HCT116 (cell line): ENCODE measurements around the gene SUPV3L1. TPM values are rescaled to one million over a fixed set of nuclear protein-coding genes. Genes with fewer than 3 reads are reported as not detected.

Experiments used
- ATAC-seq: fragments of 200-7000 bp; cut with Tn5 transposase; 2 replicates; pipeline ENCODE4 v1.9.1; 2020; ENCODE audit warnings: mild to moderate bottlenecking, moderate library complexity
- BruUV-seq: library from RNA; stranded (reverse); fragments of 400-500 nt; replicated peaks from 2 replicates; lab custom pipeline; 2021; lab: Mats Ljungman, UMichigan
- CTCF ChIA-PET: fragments of 300-600 bp; sonication (Branson Sonifier 250); formaldehyde crosslinking; loops from one replicate; lab custom pipeline; 2021; ENCODE audit warnings: antibody characterized with exemption; lab: Charles Lee
- POLR2A ChIA-PET: fragments of 300-600, 350-600 bp; sonication (Branson Sonifier 250); formaldehyde crosslinking; loops from one replicate; lab custom pipeline; 2021; ENCODE audit warnings: antibody characterized with exemption; lab: Charles Lee
- RAD21 ChIA-PET, 2 experiments: fragments of 300-600 bp; sonication (Branson Sonifier 250); formaldehyde crosslinking; loops; one replicate each; lab custom pipeline; 2023; ENCODE audit warnings: low total read pairs in 2 of 2; ENCODE audit not compliant: uncharacterized antibody in 2 of 2, unreplicated experiment in 2 of 2, low non-redundant PET in 1 of 2; lab: Charles Lee
- DNase-seq: peaks from one replicate; pipeline ENCODE4 v3.0.0-alpha.2; 2010; ENCODE audit warnings: low read depth, low spot score
- H2AFZ ChIP-seq: fragments of 200-600 bp; shearing (Covaris generic), sonication (generic); 2 replicates; pipeline ENCODE4 v1.6.1; 2017; ENCODE audit warnings: low read depth, mixed run types, mixed read lengths, antibody characterized with exemption, low read length; ENCODE audit not compliant: poor library complexity, severe bottlenecking
- H3K27ac ChIP-seq: 2 replicates; pipeline ENCODE4 v1.5.1; 2012; ENCODE audit warnings: low read depth, low read length
- H3K27me3 ChIP-seq: fragments of 200-600 bp; sonication (generic); 2 replicates; pipeline ENCODE4 v1.6.1; 2016; ENCODE audit warnings: mixed run types, low read length, mixed read lengths; ENCODE audit not compliant: insufficient read depth
- H3K36me3 ChIP-seq, 2 experiments: fragments of 200-500 bp in 1 of 2; fragments of 200-600 bp in 1 of 2; sonication (Bioruptor generic) in 1 of 2; sonication (generic) in 1 of 2; 2 replicates each; pipeline versions ENCODE4 v1.5.1 to v1.6.1; 2014 to 2016; ENCODE audit warnings: low read length in 2 of 2, inconsistent platforms in 1 of 2, mixed read lengths in 1 of 2, mixed run types in 1 of 2; ENCODE audit not compliant: insufficient read depth in 2 of 2, control insufficient read depth in 1 of 2
- H3K4me1 ChIP-seq, 2 experiments: fragments of 200-600 bp in 1 of 2; sonication (generic) in 1 of 2; 2 replicates each; pipeline versions ENCODE4 v1.5.1 to v1.6.1; 2012 to 2017; ENCODE audit warnings: low read length in 2 of 2, inconsistent platforms in 1 of 2, mild to moderate bottlenecking in 1 of 2, mixed read lengths in 1 of 2, mixed run types in 1 of 2, moderate library complexity in 1 of 2; ENCODE audit not compliant: insufficient read depth in 2 of 2, control insufficient read depth in 1 of 2
- H3K4me2 ChIP-seq: fragments of 200-600 bp; sonication (generic); 2 replicates; pipeline ENCODE4 v1.6.1; 2017; ENCODE audit warnings: mixed run types, low read length, mixed read lengths
- H3K4me3 ChIP-seq, 2 experiments: fragments of 200-600 bp in 1 of 2; sonication (generic) in 1 of 2; replicated peaks in 1 of 2; 2 replicates each; pipeline ENCODE4 v1.5.1; 2011 to 2016; ENCODE audit warnings: low read length in 2 of 2, control low read depth in 1 of 2, low read depth in 1 of 2, mild to moderate bottlenecking in 1 of 2, mixed read lengths in 1 of 2, mixed run types in 1 of 2
- H3K79me2 ChIP-seq: fragments of 200-600 bp; sonication (generic); 2 replicates; pipeline ENCODE4 v1.6.1; 2017; ENCODE audit warnings: mild to moderate bottlenecking, mixed run types, low read length, moderate library complexity, mixed read lengths; ENCODE audit not compliant: insufficient read depth
- H3K9ac ChIP-seq: fragments of 200-600 bp; sonication (generic); 2 replicates; pipeline ENCODE4 v1.6.1; 2016; ENCODE audit warnings: low read length, mixed read lengths
- H3K9me2 ChIP-seq: fragments of 200-600 bp; sonication (generic), shearing (Covaris generic); 2 replicates; pipeline ENCODE4 v1.6.1; 2017; ENCODE audit warnings: mixed run types, mild to moderate bottlenecking, moderate library complexity; ENCODE audit not compliant: insufficient read depth
- H3K9me3 ChIP-seq, 2 experiments: fragments of 200-500 bp in 1 of 2; fragments of 200-600 bp in 1 of 2; sonication (Bioruptor generic) in 1 of 2; sonication (generic) in 1 of 2; 2 replicates each; pipeline ENCODE4 v1.6.1; 2014 to 2017; ENCODE audit warnings: low read length in 2 of 2, mixed read lengths in 2 of 2, inconsistent platforms in 1 of 2, low read depth in 1 of 2, mild to moderate bottlenecking in 1 of 2, mixed run types in 1 of 2, moderate library complexity in 1 of 2; ENCODE audit not compliant: control insufficient read depth in 1 of 2, insufficient read depth in 1 of 2
- H4K20me1 ChIP-seq: fragments of 200-600 bp; sonication (generic), shearing (Covaris generic); 2 replicates; pipeline ENCODE4 v1.6.1; 2017; ENCODE audit warnings: mixed run types, mild to moderate bottlenecking, moderate library complexity; ENCODE audit not compliant: insufficient read depth
- ATF3 ChIP-seq: IDR thresholded peaks from 2 replicates; pipeline ENCODE4 v1.6.1; 2012
- CBX3 ChIP-seq: IDR thresholded peaks from 2 replicates; pipeline ENCODE4 v1.6.1; 2012; ENCODE audit warnings: low read depth
- CEBPB ChIP-seq: IDR thresholded peaks from 2 replicates; pipeline ENCODE4 v1.6.1; 2012; ENCODE audit warnings: low read depth
- CTCF ChIP-seq, 3 experiments: fragments of 200-600 bp in 1 of 3; sonication (generic) in 1 of 3; IDR thresholded peaks in 2 of 3; conservative IDR thresholded peaks in 1 of 3; 2 replicates each; pipeline ENCODE4 v1.5.1; 2012 to 2017; ENCODE audit warnings: low read depth in 2 of 3, low read length in 2 of 3, antibody characterized with exemption in 1 of 3, borderline replicate concordance in 1 of 3, control low read depth in 1 of 3, mild to moderate bottlenecking in 1 of 3, mixed read lengths in 1 of 3, mixed run types in 1 of 3, moderate library complexity in 1 of 3; ENCODE audit not compliant: insufficient read depth in 1 of 3
- EGR1 ChIP-seq: IDR thresholded peaks from 2 replicates; pipeline ENCODE4 v1.6.1; 2012; ENCODE audit warnings: low read depth
- ELF1 ChIP-seq: IDR thresholded peaks from 2 replicates; pipeline ENCODE4 v1.6.1; 2012; ENCODE audit warnings: low read depth, borderline replicate concordance
- EZH2 ChIP-seq: fragments of 200-600 bp; sonication (generic); IDR thresholded peaks from 2 replicates; pipeline ENCODE4 v1.6.1; 2017; ENCODE audit warnings: antibody characterized with exemption, mixed run types
- EZH2phosphoT487 ChIP-seq: fragments of 200-600 bp; IDR thresholded peaks from 2 replicates; pipeline ENCODE4 v1.6.1; 2018; ENCODE audit warnings: antibody characterized with exemption, borderline replicate concordance
- JUND ChIP-seq: IDR thresholded peaks from 2 replicates; pipeline ENCODE4 v1.6.1; 2012
- MAX ChIP-seq: IDR thresholded peaks from 2 replicates; pipeline ENCODE4 v1.6.1; 2012
- POLR2AphosphoS5 ChIP-seq: IDR thresholded peaks from 2 replicates; pipeline ENCODE4 v1.6.1; 2011; ENCODE audit warnings: mild to moderate bottlenecking, low read depth, low read length, moderate library complexity
- RAD21 ChIP-seq: IDR thresholded peaks from 2 replicates; pipeline ENCODE4 v1.6.1; 2012; ENCODE audit warnings: low read depth, mild to moderate bottlenecking
- REST ChIP-seq: IDR thresholded peaks from 2 replicates; pipeline ENCODE4 v1.6.1; 2012; ENCODE audit warnings: low read depth
- SIN3A ChIP-seq: IDR thresholded peaks from 2 replicates; pipeline ENCODE4 v1.6.1; 2012; ENCODE audit warnings: low read depth
- SP1 ChIP-seq: IDR thresholded peaks from 2 replicates; pipeline ENCODE4 v1.6.1; 2012; ENCODE audit warnings: low read depth
- SRF ChIP-seq: IDR thresholded peaks from 2 replicates; pipeline ENCODE4 v1.6.1; 2012; ENCODE audit warnings: low read depth
- TCF7L2 ChIP-seq: IDR thresholded peaks from 2 replicates; pipeline ENCODE4 v1.7.0; 2011; ENCODE audit warnings: borderline replicate concordance, inconsistent platforms; ENCODE audit not compliant: insufficient read depth, insufficient read length; ENCODE audit errors: extremely low read depth
- ZNF274 ChIP-seq: fragments of 200-500 bp; sonication (Bioruptor generic); IDR thresholded peaks from 2 replicates; pipeline ENCODE4 v1.6.1; 2014; ENCODE audit warnings: mild to moderate bottlenecking, low read depth, low read length, inconsistent platforms
- intact Hi-C: fragments of 100-400 bp; cut with micrococcal nuclease; formaldehyde crosslinking; loops from 2 replicates; pipeline ENCODE4 v1.10.0; 2022
- total RNA-seq: library from RNA; stranded (reverse); gene quantifications from one replicate; pipeline ENCODE4 v1.2.1, GENCODE V29; 2021; ENCODE audit not compliant: unreplicated experiment

Gene SUPV3L1
- total RNA-seq, 1 experiment from 2014 or later = 59.7 TPM

- no peak for TF ChIP-seq CTCF (IDR thresholded peaks at IDR 0.05 in 2 of 3, conservative IDR thresholded peaks at IDR 0.05 in 1 of 3; ENCODE audit: borderline replicate concordance in 1 of 3, insufficient read depth in 1 of 3, low read depth in 2 of 3, low read length in 2 of 3)
- TF ChIP-seq ELF1 = no peak
- no peak for TF ChIP-seq MAX
- no peak for TF ChIP-seq EZH2
- no peak for TF ChIP-seq REST
- no peak for TF ChIP-seq TCF7L2
- TF ChIP-seq CEBPB = no peak
Observed at GRCh38 chr10:69220041-69220451, 40.0 kb downstream of the SUPV3L1 start, which contains the start of gene HKDC1 (continued).

GRCh38 chr10:69220507-69220906 is 40.5 kb downstream of the SUPV3L1 start:
- H3K4me2 ChIP-seq = no peak overlapping the region
- no peaks in the 10 kb centered on the region for H4K20me1 ChIP-seq
- no peaks in the 10 kb centered on the region for H3K27me3 ChIP-seq
- no TSS peak for BruUV-seq
- no peaks in the 10 kb centered on the region for H3K36me3 ChIP-seq
- ChIA-PET RAD21 (no interaction called here), CTCF (interaction anchor here (1.2 kb wide), 1 partner anchor 188 kb away, joined by 4 read pairs; no protein-coding TSS in a partner anchor), POLR2A (no interaction called here)
- no peak overlapping the region for H3K27ac ChIP-seq
- peaks cover 55 to 79% of the 10 kb centered on the region in 2 experiments for H3K4me1 ChIP-seq
- H3K4me3 ChIP-seq = no peak overlapping the region
- DNase-seq (no peak), ATAC-seq (no peak)
- H3K9me3 ChIP-seq = no peaks in the 10 kb centered on the region
- no peak overlapping the region for H2AFZ ChIP-seq
- intact Hi-C loops = no loop called here
- H3K9me2 ChIP-seq = no peaks in the 10 kb centered on the region
- no peak overlapping the region for H3K9ac ChIP-seq
- H3K79me2 ChIP-seq = no peaks in the 10 kb centered on the region
- no peak for TF ChIP-seq ELF1
- TF ChIP-seq POLR2AphosphoS5 = no peak
- no peak for TF ChIP-seq JUND
- no peak for TF ChIP-seq TCF7L2
- TF ChIP-seq RAD21 = no peak
- no peak for TF ChIP-seq EZH2
- TF ChIP-seq SRF = no peak
- no peak for TF ChIP-seq SIN3A
- no peak for TF ChIP-seq EZH2phosphoT487
- TF ChIP-seq ZNF274 = no peak
- TF ChIP-seq CTCF (IDR thresholded peaks at IDR 0.05 in 2 of 3, conservative IDR thresholded peaks at IDR 0.05 in 1 of 3; ENCODE audit: borderline replicate concordance in 1 of 3, insufficient read depth in 1 of 3, low read depth in 2 of 3, low read length in 2 of 3) = no peak
- no peak for TF ChIP-seq EGR1
- TF ChIP-seq SP1 = no peak; the same call in 1 of the 2 replicates
- no peak for TF ChIP-seq ATF3
- TF ChIP-seq CBX3 = no peak
